GM23338 (cell line): ENCODE results near the gene CDH15. TPM values are rescaled to one million over a fixed set of nuclear protein-coding genes. Genes with fewer than 3 reads are reported as not detected.

Source experiments
- CTCF ChIP-seq, 2 experiments: fragments of 200-600 bp in 1 of 2; sonication (generic) in 1 of 2; conservative IDR thresholded peaks; 2 replicates each; pipeline versions ENCODE4 v1.5.1 to v1.6.1; 2016 to 2017; ENCODE audit warnings: antibody characterized with exemption in 2 of 2, low read depth in 2 of 2, mild to moderate bottlenecking in 2 of 2, moderate library complexity in 1 of 2
- ETS1 ChIP-seq: IDR thresholded peaks from 2 replicates; pipeline ENCODE4 v1.6.1; 2016; ENCODE audit warnings: antibody characterized with exemption
- EZH2 ChIP-seq: fragments of 200-600 bp; sonication (generic); IDR thresholded peaks from one replicate; pipeline ENCODE4 v1.8.0; 2017; ENCODE audit warnings: antibody characterized with exemption, mild to moderate bottlenecking, low read depth; ENCODE audit not compliant: unreplicated experiment
- EZH2phosphoT487 ChIP-seq: fragments of 200-600 bp; sonication (generic); IDR thresholded peaks from one replicate; pipeline ENCODE4 v1.8.1; 2018; ENCODE audit warnings: antibody characterized with exemption; ENCODE audit not compliant: unreplicated experiment
- JUNB ChIP-seq: IDR thresholded peaks from one replicate; pipeline ENCODE4 v1.6.1; 2016; ENCODE audit warnings: antibody characterized with exemption; ENCODE audit not compliant: unreplicated experiment
- NANOG ChIP-seq: IDR thresholded peaks from 2 replicates; pipeline ENCODE4 v1.6.1; 2016; ENCODE audit warnings: antibody characterized with exemption, borderline replicate concordance
- POLR2AphosphoS5 ChIP-seq: IDR thresholded peaks from 2 replicates; pipeline ENCODE4 v1.6.1; 2016; ENCODE audit warnings: antibody characterized with exemption, low read depth
- STAT1 ChIP-seq: IDR thresholded peaks from one replicate; pipeline ENCODE4 v1.6.1; 2016; ENCODE audit warnings: antibody characterized with exemption; ENCODE audit not compliant: unreplicated experiment
- ZNF114 ChIP-seq: fragments of 250-450 bp; sonication (Bioruptor Pico); IDR thresholded peaks from 2 replicates; pipeline ENCODE4 v1.5.0; 2020; ENCODE audit warnings: mild to moderate bottlenecking, moderate library complexity
- ZNF462 ChIP-seq: fragments of 250-450 bp; sonication (Bioruptor Pico); IDR thresholded peaks from 2 replicates; pipeline ENCODE4 v1.5.0; 2020; ENCODE audit warnings: mild to moderate bottlenecking, moderate library complexity
- polyA plus RNA-seq: library from polyadenylated mRNA; unstranded; fragments of >200 nt; fragmentation: Nextera tagmentation; extraction: Ambion mirVana; gene quantifications from 2 replicates; pipeline ENCODE4 v1.2.1, GENCODE V29; 2016
- total RNA-seq: library from RNA; depleted of rRNA; stranded (reverse); fragments of >200 nt; shearing (Covaris generic); gene quantifications from 2 replicates; pipeline ENCODE4 v1.2.3, GENCODE V29; 2014

CDH15 gene
- total and polyA plus RNA-seq, 2 experiments from 2014 or later, result 0.61 to 1.0 TPM

GRCh38 chr16:89198417-89199240 is 27.1 kb downstream of the CDH15 start (continued):
- no peak for TF ChIP-seq ZNF462
- no peak for TF ChIP-seq EZH2phosphoT487
- TF ChIP-seq NANOG, result no peak
- TF ChIP-seq CTCF (conservative IDR thresholded peaks at IDR 0.05; ENCODE audit: low read depth in 2 of 2), result no peak
- no peak for TF ChIP-seq JUNB
- no peak for TF ChIP-seq EZH2
- TF ChIP-seq POLR2AphosphoS5, result no peak
- TF ChIP-seq ETS1, result no peak
- TF ChIP-seq STAT1, result no peak
- TF ChIP-seq ZNF114 (CRISPR knock-in tag), result no peak
